Measurements from ENCODE around the gene IRF7. TPM values are rescaled to one million over a fixed set of nuclear protein-coding genes. Genes with fewer than 3 reads are reported as not detected.

IRF7 gene
- total and polyA plus RNA-seq, 2 experiments from 2014 or later, result 5.1 to 11.8 TPM

GRCh38 chr11:643849-644738 lies 28.3 kb upstream of the IRF7 start:
- no peaks in the 10 kb centered on the region for H3K9me3 ChIP-seq (ENCODE audit: low read depth)
- DNase-seq, result no peak
- peaks cover under 1% of the 10 kb centered on the region; the same call in 1 of the 2 replicates for H3K4me1 ChIP-seq (ENCODE audit: insufficient read depth)
- no peak overlapping the region for H3K9ac ChIP-seq
- 0 out of 2 replicates have a peak, but pooled peaks cover 5% of the 10 kb centered on the region for H3K36me3 ChIP-seq (ENCODE audit: low read depth)
- H3K4me2 ChIP-seq (ENCODE audit: unreplicated experiment), result no peak overlapping the region
- 87 to 88% methylated on average over 42 to 45 of the region's 50 CpGs for WGBS, 2 experiments (ENCODE audit: low coverage in 1 of 2, low lambda C conversion rate in 2 of 2, missing lambda C conversion rate in 2 of 2)
- H3F3A ChIP-seq (ENCODE audit: insufficient read depth), result peaks cover 6% of the 10 kb centered on the region; the same call in 1 of the 2 replicates
- H3K79me2 ChIP-seq (ENCODE audit: insufficient read depth), result no peaks in the 10 kb centered on the region
- no peaks in the 10 kb centered on the region; the same call in 1 of the 2 replicates for H3K27me3 ChIP-seq (replicated peaks; ENCODE audit: insufficient read depth)
- no peaks in the 10 kb centered on the region for H4K20me1 ChIP-seq (ENCODE audit: insufficient read depth)
- H3K9me2 ChIP-seq (ENCODE audit: insufficient read depth), result no peaks in the 10 kb centered on the region
- in situ Hi-C loops (cut with MboI), result no loop called here
- no peak overlapping the region for H2AFZ ChIP-seq
- no peak overlapping the region for H3K4me3 ChIP-seq
- no peak overlapping the region for H3K27ac ChIP-seq
- TF ChIP-seq EZH2 (IDR thresholded peaks at IDR 0.05; ENCODE audit: insufficient read depth, poor library complexity, severe bottlenecking), result no peak
- TF ChIP-seq EZH2phosphoT487 (IDR thresholded peaks at IDR 0.05; ENCODE audit: insufficient read depth, low read depth), result no peak

- Histone ChIP-seq H3K4me3 (no peak overlapping the region), H3K79me2 (ENCODE audit: insufficient read depth) (no peaks in the 10 kb centered on the region), H3K4me2 (ENCODE audit: unreplicated experiment) (no peak overlapping the region), H4K20me1 (ENCODE audit: insufficient read depth) (no peaks in the 10 kb centered on the region), H2AFZ (no peak overlapping the region), H3K27ac (no peak overlapping the region), H3K9me2 (ENCODE audit: insufficient read depth) (no peaks in the 10 kb centered on the region), H3K36me3 (ENCODE audit: low read depth) (no peaks in the 10 kb centered on the region), H3K9me3 (ENCODE audit: low read depth) (no peaks in the 10 kb centered on the region), H3K27me3 (replicated peaks; ENCODE audit: insufficient read depth) (peaks cover 5% of the 10 kb centered on the region; the same call in 1 of the 2 replicates), H3K4me1 (ENCODE audit: insufficient read depth) (peaks cover 7% of the 10 kb centered on the region), H3F3A (ENCODE audit: insufficient read depth) (0 out of 2 replicates have a peak, but pooled peaks cover 4% of the 10 kb centered on the region), H3K9ac (no peak overlapping the region)
- in situ Hi-C loops (cut with MboI), result no loop called here
- DNase-seq, result no peak
- WGBS, 2 experiments (ENCODE audit: low coverage in 1 of 2, low lambda C conversion rate in 2 of 2, missing lambda C conversion rate in 2 of 2), result 90 to 99% methylated on average over 9 of the region's 9 CpGs
- TF ChIP-seq EZH2 (IDR thresholded peaks at IDR 0.05; ENCODE audit: insufficient read depth, poor library complexity, severe bottlenecking) (no peak), EZH2phosphoT487 (IDR thresholded peaks at IDR 0.05; ENCODE audit: insufficient read depth, low read depth) (no peak)
Measured at GRCh38 chr11:643366-643765, 27.6 kb upstream of the IRF7 start.

GRCh38 chr11:641806-642370 lies 26.1 kb upstream of the IRF7 start:
- no peaks in the 10 kb centered on the region for H3K36me3 ChIP-seq (ENCODE audit: low read depth)

GRCh38 chr11:640021-640706 lies 24.4 kb upstream of the IRF7 start:
- no peaks in the 10 kb centered on the region for H3K9me3 ChIP-seq (ENCODE audit: low read depth)
- no peak for DNase-seq
- no peaks in the 10 kb centered on the region for H3K79me2 ChIP-seq (ENCODE audit: insufficient read depth)
- no peaks in the 10 kb centered on the region for H3K36me3 ChIP-seq (ENCODE audit: low read depth)
- no peak overlapping the region for H3K4me2 ChIP-seq (ENCODE audit: unreplicated experiment)
- in situ Hi-C loops (cut with MboI), result no loop called here
- H3F3A ChIP-seq (ENCODE audit: insufficient read depth), result peaks cover 9% of the 10 kb centered on the region; the same call in 1 of the 2 replicates
- no peaks in the 10 kb centered on the region for H3K9me2 ChIP-seq (ENCODE audit: insufficient read depth)
- H3K9ac ChIP-seq, result no peak overlapping the region
- no peak overlapping the region for H3K27ac ChIP-seq
- no peaks in the 10 kb centered on the region for H4K20me1 ChIP-seq (ENCODE audit: insufficient read depth)
- H3K4me1 ChIP-seq (ENCODE audit: insufficient read depth), result peaks cover 7% of the 10 kb centered on the region
- TF ChIP-seq EZH2phosphoT487 (IDR thresholded peaks at IDR 0.05; ENCODE audit: insufficient read depth, low read depth), result no peak
- no peak for TF ChIP-seq EZH2 (IDR thresholded peaks at IDR 0.05; ENCODE audit: insufficient read depth, poor library complexity, severe bottlenecking)
- 34 to 56% methylated on average over 34 to 64 of the region's 69 CpGs for WGBS, 2 experiments (ENCODE audit: low coverage in 1 of 2, low lambda C conversion rate in 2 of 2, missing lambda C conversion rate in 2 of 2)
- H3K27me3 ChIP-seq (replicated peaks; ENCODE audit: insufficient read depth), result peaks cover 15% of the 10 kb centered on the region; the same call in 1 of the 2 replicates
- H2AFZ ChIP-seq, result no peak overlapping the region
- H3K4me3 ChIP-seq, result no peak overlapping the region

More at GRCh38 chr11:641806-642370, 26.1 kb upstream of the IRF7 start:
- H4K20me1 ChIP-seq (ENCODE audit: insufficient read depth), result no peaks in the 10 kb centered on the region
- 88 to 90% methylated on average over 19 of the region's 19 CpGs for WGBS, 2 experiments (ENCODE audit: low coverage in 1 of 2, low lambda C conversion rate in 2 of 2, missing lambda C conversion rate in 2 of 2)
- no peak overlapping the region for H3K27ac ChIP-seq
- in situ Hi-C loops (cut with MboI), result no loop called here
- no peak overlapping the region for H2AFZ ChIP-seq
- no peak overlapping the region for H3K4me2 ChIP-seq (ENCODE audit: unreplicated experiment)
- no peaks in the 10 kb centered on the region for H3K9me2 ChIP-seq (ENCODE audit: insufficient read depth)
- no peaks in the 10 kb centered on the region for H3K79me2 ChIP-seq (ENCODE audit: insufficient read depth)
- H3K9ac ChIP-seq, result no peak overlapping the region
- H3F3A ChIP-seq (ENCODE audit: insufficient read depth), result 0 out of 2 replicates have a peak, but pooled peaks cover 4% of the 10 kb centered on the region
- no peak for DNase-seq
- H3K4me3 ChIP-seq, result no peak overlapping the region
- H3K27me3 ChIP-seq (replicated peaks; ENCODE audit: insufficient read depth), result peaks cover 15% of the 10 kb centered on the region; the same call in 1 of the 2 replicates
- TF ChIP-seq EZH2 (IDR thresholded peaks at IDR 0.05; ENCODE audit: insufficient read depth, poor library complexity, severe bottlenecking) (no peak), EZH2phosphoT487 (IDR thresholded peaks at IDR 0.05; ENCODE audit: insufficient read depth, low read depth) (no peak)
- H3K9me3 ChIP-seq (ENCODE audit: low read depth), result no peaks in the 10 kb centered on the region
- H3K4me1 ChIP-seq (ENCODE audit: insufficient read depth), result peaks cover 7% of the 10 kb centered on the region

Measured in GM23248 (cell line).